A673 (cell line): Measurements from ENCODE around the gene C11orf52. TPM values are rescaled to one million over a fixed set of nuclear protein-coding genes. Genes with fewer than 3 reads are reported as not detected.
A peak's percentile ranks its signal among the peaks of the same experiment; 100 is the strongest.

Experiments used
- BruUV-seq: library from RNA; stranded (reverse); fragments of 400-500 nt; replicated peaks from 2 replicates; lab custom pipeline; 2021; lab: Mats Ljungman, UMichigan
- CTCF ChIA-PET: fragments of 300-600 bp; sonication (Branson Sonifier 250); formaldehyde crosslinking; loops from one replicate; lab custom pipeline; 2022; ENCODE audit warnings: antibody characterized with exemption; lab: Charles Lee
- POLR2A ChIA-PET: fragments of 300-600 bp; sonication (Branson Sonifier 250); formaldehyde crosslinking; loops from one replicate; lab custom pipeline; 2022; ENCODE audit warnings: antibody characterized with exemption; ENCODE audit not compliant: low non-redundant PET; lab: Charles Lee
- DNase-seq: peaks from one replicate; pipeline ENCODE4 v3.0.0-alpha.2; 2015; ENCODE audit warnings: low spot score
- H3K27ac ChIP-seq: fragments of 200-600 bp; sonication (generic); 2 replicates; pipeline ENCODE4 v1.5.1; 2016; ENCODE audit warnings: mixed run types, low read depth, mild to moderate bottlenecking, mixed read lengths, antibody characterized with exemption, low read length; ENCODE audit not compliant: poor library complexity, severe bottlenecking
- H3K27me3 ChIP-seq: fragments of 200-600 bp; sonication (generic); replicated peaks from 2 replicates; pipeline ENCODE4 v1.6.1; 2017; ENCODE audit warnings: mixed run types, low read depth, mild to moderate bottlenecking, mixed read lengths, antibody characterized with exemption, low read length; ENCODE audit not compliant: insufficient read depth, poor library complexity
- H3K36me3 ChIP-seq: fragments of 200-600 bp; sonication (generic); 2 replicates; pipeline ENCODE4 v1.6.1; 2016; ENCODE audit warnings: mixed run types, mild to moderate bottlenecking, mixed read lengths, antibody characterized with exemption, low read length; ENCODE audit not compliant: insufficient read depth, poor library complexity, severe bottlenecking
- H3K4me1 ChIP-seq: fragments of 200-600 bp; sonication (generic); 2 replicates; pipeline ENCODE4 v1.6.1; 2017; ENCODE audit warnings: mixed run types, mild to moderate bottlenecking, mixed read lengths, antibody characterized with exemption, low read length; ENCODE audit not compliant: insufficient read depth, poor library complexity, severe bottlenecking
- H3K4me3 ChIP-seq: fragments of 200-600 bp; sonication (generic); 2 replicates; pipeline ENCODE4 v1.5.1; 2016; ENCODE audit warnings: low read depth, mixed run types, mild to moderate bottlenecking, mixed read lengths, low read length; ENCODE audit not compliant: poor library complexity, severe bottlenecking
- H3K9me3 ChIP-seq: fragments of 200-600 bp; sonication (generic); 2 replicates; pipeline ENCODE4 v1.6.1; 2016; ENCODE audit warnings: mixed run types, low read depth, mild to moderate bottlenecking, mixed read lengths, antibody characterized with exemption, low read length; ENCODE audit not compliant: poor library complexity, severe bottlenecking
- CTCF ChIP-seq: fragments of 300-800, 200-600 bp; sonication (generic); conservative IDR thresholded peaks from 2 replicates; pipeline ENCODE4 v1.5.1; 2017; ENCODE audit warnings: low read depth, mild to moderate bottlenecking, antibody characterized with exemption, low read length, moderate library complexity, mixed read lengths
- EZH2 ChIP-seq: fragments of 200-600 bp; sonication (generic); IDR thresholded peaks from 2 replicates; pipeline ENCODE4 v1.6.1; 2017; ENCODE audit warnings: borderline replicate concordance, low read depth, mild to moderate bottlenecking, mixed read lengths, antibody characterized with exemption, low read length; ENCODE audit not compliant: poor library complexity, severe bottlenecking
- intact Hi-C: fragments of 100-400 bp; cut with micrococcal nuclease; formaldehyde crosslinking; loops from one replicate; pipeline ENCODE4 v1.10.0; 2022; ENCODE audit not compliant: unreplicated experiment
- total RNA-seq: library from RNA; stranded (reverse); gene quantifications from 2 replicates; pipeline ENCODE4 v1.2.3, GENCODE V29; 2021

The C11orf52 gene
- total RNA-seq, 1 experiment from 2014 or later: 1.4 TPM

DNA sequence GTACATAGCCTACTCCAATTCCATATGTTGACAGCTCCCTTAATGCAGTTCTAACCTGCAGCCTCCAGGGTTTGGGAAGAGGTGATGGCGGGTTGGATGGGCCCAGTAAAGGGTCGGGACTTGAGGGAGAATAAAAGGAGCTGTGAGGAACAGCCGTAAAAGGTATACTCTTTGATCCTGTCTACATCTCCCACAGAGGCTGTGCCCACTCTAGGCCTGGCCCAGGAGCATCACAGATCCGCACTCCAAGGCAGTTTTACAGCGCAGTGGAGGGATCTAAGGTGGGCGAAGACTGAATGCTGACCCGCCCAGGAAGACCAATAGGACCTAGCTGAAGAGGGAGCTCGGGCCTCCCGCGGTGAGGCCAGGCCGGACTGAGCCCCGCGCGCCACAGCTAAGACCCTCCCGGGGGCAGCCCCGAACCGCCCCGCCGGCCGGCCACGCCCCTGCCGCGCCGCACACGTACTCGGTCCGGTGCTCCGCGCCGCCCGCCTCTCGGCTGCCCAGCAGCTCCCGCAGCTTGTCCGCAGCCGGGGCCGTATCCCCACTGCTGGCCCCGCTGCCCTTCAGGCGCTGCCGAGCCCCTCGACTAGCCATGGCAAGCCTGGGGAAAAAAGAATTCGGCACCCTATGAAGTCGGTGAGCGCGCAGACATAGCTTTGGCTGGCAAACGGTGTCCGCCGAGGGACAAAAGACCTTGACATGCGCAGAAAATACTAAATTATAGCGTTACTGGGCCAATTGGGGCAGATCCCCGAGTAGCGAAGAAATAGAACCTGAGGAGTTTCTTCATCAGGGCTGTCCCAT lies 47.6 kb upstream of the C11orf52 start, which contains the start of gene ALG9:
ALG9 (minus strand) TSS at position 696 of the 807 bp plus-strand sequence; CDS start at position 597, 99 bp downstream.
- peak within 1 kb of the TSS; percentile 78 for H3K27ac ChIP-seq
- peaks cover 23% of the 10 kb centered on the region for H3K36me3 ChIP-seq
- intact Hi-C loops: loop anchor here (10.0 kb wide), 3 partner anchors 154 to 414 kb away; partner anchors contain the start of genes BCO2 and DLAT
- POLR2A ChIA-PET: interaction anchor here (0.6 kb wide), 1 partner anchor 54 kb away, joined by 5 read pairs; no protein-coding TSS in a partner anchor
- no TSS peak for BruUV-seq
- peak; percentile 88 for DNase-seq
- no peaks in the 10 kb centered on the region for H3K27me3 ChIP-seq
- CTCF ChIA-PET: interaction anchor here (0.5 kb wide), 2 partner anchors 66 to 93 kb away, joined by 3 to 6 read pairs; partner anchors contain the start of gene DIXDC1
- H3K9me3 ChIP-seq: no peaks in the 10 kb centered on the region
- TF ChIP-seq CTCF (peak; percentile 30; the same call in 1 of the 2 replicates), EZH2 (no peak)
- peak within 1 kb of the TSS; percentile 78 for H3K4me3 ChIP-seq
- peaks cover 7% of the 10 kb centered on the region for H3K4me1 ChIP-seq

DNA sequence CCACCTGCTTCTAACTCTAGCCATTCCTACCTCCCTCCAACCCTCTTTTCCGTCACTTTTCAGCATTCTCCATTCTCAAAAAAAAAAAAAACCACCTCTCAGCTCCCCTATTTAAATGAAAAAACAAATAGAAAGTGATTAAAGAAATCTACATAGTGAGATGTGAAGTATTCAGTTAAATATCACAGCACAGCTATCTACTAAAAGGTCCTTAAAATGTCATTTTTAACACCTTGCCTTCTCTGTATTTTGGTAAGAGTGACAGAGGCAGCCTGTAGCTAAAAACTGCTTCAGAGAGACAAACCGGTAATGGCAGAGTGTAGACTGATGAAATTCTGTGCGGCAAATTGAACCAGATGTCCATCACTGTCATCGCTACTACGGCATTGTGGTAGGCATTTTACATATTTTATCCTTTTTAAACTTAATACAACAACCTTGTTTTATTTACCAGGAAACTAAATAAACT lies 47.0 kb upstream of the C11orf52 start:
- peak overlapping the region; percentile 78 for H3K4me3 ChIP-seq
- H3K36me3 ChIP-seq: peaks cover 19% of the 10 kb centered on the region
- BruUV-seq: no TSS peak
- H3K27me3 ChIP-seq: no peaks in the 10 kb centered on the region
- CTCF ChIA-PET: interaction anchor here (0.5 to 0.6 kb wide), 3 partner anchors 19 to 119 kb away, joined by 3 to 7 read pairs (median 4); partner anchors contain the start of gene DIXDC1
- intact Hi-C loops: loop anchor here (10.0 kb wide), 3 partner anchors 153 to 413 kb away; partner anchors contain the start of genes BCO2 and DLAT
- H3K9me3 ChIP-seq: no peaks in the 10 kb centered on the region
- POLR2A ChIA-PET: interaction anchor here (0.6 kb wide), 1 partner anchor 245 kb away, joined by 4 read pairs; no protein-coding TSS in a partner anchor
- TF ChIP-seq CTCF: no peak
- no peak for TF ChIP-seq EZH2
- no peak for DNase-seq
- H3K4me1 ChIP-seq: peaks cover 7% of the 10 kb centered on the region
- H3K27ac ChIP-seq: peak overlapping the region; percentile 78

GRCh38 chr11:111878385-111878848 lies 40.3 kb upstream of the C11orf52 start:
- H3K4me1 ChIP-seq: peaks cover 4% of the 10 kb centered on the region
- no peaks in the 10 kb centered on the region for H3K36me3 ChIP-seq
- peak overlapping the region; percentile 96 for H3K27ac ChIP-seq
- DNase-seq: no peak
- CTCF ChIA-PET: interaction anchor here (0.9 kb wide), 1 partner anchor 402 kb away, joined by 3 read pairs; no protein-coding TSS in a partner anchor
- TF ChIP-seq CTCF: no peak
- no peak for TF ChIP-seq EZH2
- BruUV-seq: TSS peak; percentile 76
- intact Hi-C loops: loop anchor here (5.0 to 10.0 kb wide), 5 partner anchors 99 to 406 kb away; partner anchors contain the start of genes BCO2, DLAT, NKAPD1 and PIH1D2
- POLR2A ChIA-PET: no interaction called here
- peak overlapping the region; percentile 65 for H3K4me3 ChIP-seq
- H3K27me3 ChIP-seq: no peaks in the 10 kb centered on the region
- H3K9me3 ChIP-seq: no peaks in the 10 kb centered on the region
